GM21786 (cell line): Measurements from ENCODE around the gene PPP5C.

Source experiments
- ATAC-seq: cut with Tn5 transposase; IDR thresholded peaks from one replicate; pipeline ENCODE4 v1.9.1; 2021; ENCODE audit not compliant: unreplicated experiment

PPP5C gene

GRCh38 chr19:46330319-46330918, 16.5 kb upstream of the PPP5C start:
- ATAC-seq = no peak

GRCh38 chr19:46337487-46337886, 9.4 kb upstream of the PPP5C start:
- no peak for ATAC-seq

- no peak for ATAC-seq
These were observed 7.4 kb upstream of the PPP5C start for GRCh38 chr19:46339446-46339845.

- no peak for ATAC-seq
These were observed 6.7 kb upstream of the PPP5C start for GRCh38 chr19:46340051-46340659.

GRCh38 chr19:46341937-46342336, 5.0 kb upstream of the PPP5C start:
- no peak for ATAC-seq

- no peak for ATAC-seq
These were observed 2.5 kb upstream of the PPP5C start for GRCh38 chr19:46344363-46344762.

GRCh38 chr19:46345157-46345556, 1.7 kb upstream of the PPP5C start:
- no peak for ATAC-seq

GRCh38 chr19:46347572-46347883, 641 bp downstream of the PPP5C start:
- ATAC-seq = no peak

- no peak for ATAC-seq
These were observed 1.1 kb downstream of the PPP5C start for GRCh38 chr19:46347985-46348384.

- no peak for ATAC-seq
These were observed 2.6 kb downstream of the PPP5C start for GRCh38 chr19:46349311-46349993.

- ATAC-seq = no peak
These were observed 3.3 kb downstream of the PPP5C start for GRCh38 chr19:46350029-46350757.

- ATAC-seq = no peak
These were observed 3.9 kb downstream of the PPP5C start for GRCh38 chr19:46350758-46351159.

GRCh38 chr19:46351241-46352041, 4.6 kb downstream of the PPP5C start:
- no peak for ATAC-seq

- no peak for ATAC-seq
These were observed 7.0 kb downstream of the PPP5C start for GRCh38 chr19:46353730-46354528.

- ATAC-seq = no peak
These were observed 8.6 kb downstream of the PPP5C start for GRCh38 chr19:46355234-46356148.

- no peak for ATAC-seq
These were observed 9.5 kb downstream of the PPP5C start for GRCh38 chr19:46356149-46357055.

GRCh38 chr19:46357846-46358583, 11.1 kb downstream of the PPP5C start:
- ATAC-seq = no peak

GRCh38 chr19:46361915-46362314, 15.0 kb downstream of the PPP5C start:
- ATAC-seq = no peak
